Activated CD4-positive, alpha-beta T cell treated with anti-CD3 and anti-CD28 coated beads for 4 hours (primary cell): ENCODE data around the gene KCNMB2.
"Not testable (repeated sequence)": the region's sequence is repeated elsewhere in the genome, so short reads cannot be mapped to it uniquely, and the experiment has no call there.

Experiments used
- DNase-seq, 2 donors: peaks; one replicate each; pipeline ENCODE4 v3.0.0-alpha.2; 2020

The KCNMB2 gene

GRCh38 chr3:178536211-178537079 lies at the start of gene KCNMB2:
Gene KCNMB2, plus strand, starts transcription at chr3:178536436.
- no peak for DNase-seq

DNA sequence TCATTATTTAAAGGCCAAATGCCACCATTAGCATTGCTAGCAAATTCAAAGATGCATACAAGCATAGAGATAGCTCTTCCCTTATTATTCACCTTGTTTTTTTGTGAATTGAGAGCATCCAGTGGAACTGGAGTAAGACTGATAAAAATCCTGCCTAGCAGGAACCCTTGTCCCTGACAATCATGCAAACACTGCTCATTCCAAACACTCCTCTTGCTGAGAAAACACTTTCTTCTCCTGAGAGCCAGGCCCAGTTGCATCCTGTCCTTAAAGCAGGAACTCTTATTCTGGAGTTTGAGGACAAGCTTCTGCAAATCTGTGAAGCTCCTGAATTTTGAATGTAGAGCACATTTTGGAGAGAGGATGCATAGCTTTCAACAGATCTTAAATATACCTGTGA lies 49.3 kb upstream of the KCNMB2 start:
- DNase-seq = no peak

GRCh38 chr3:178487752-178488151 lies 48.5 kb upstream of the KCNMB2 start:
- DNase-seq = no peak

GRCh38 chr3:178491751-178492150 lies 44.5 kb upstream of the KCNMB2 start:
- no peak for DNase-seq

DNA sequence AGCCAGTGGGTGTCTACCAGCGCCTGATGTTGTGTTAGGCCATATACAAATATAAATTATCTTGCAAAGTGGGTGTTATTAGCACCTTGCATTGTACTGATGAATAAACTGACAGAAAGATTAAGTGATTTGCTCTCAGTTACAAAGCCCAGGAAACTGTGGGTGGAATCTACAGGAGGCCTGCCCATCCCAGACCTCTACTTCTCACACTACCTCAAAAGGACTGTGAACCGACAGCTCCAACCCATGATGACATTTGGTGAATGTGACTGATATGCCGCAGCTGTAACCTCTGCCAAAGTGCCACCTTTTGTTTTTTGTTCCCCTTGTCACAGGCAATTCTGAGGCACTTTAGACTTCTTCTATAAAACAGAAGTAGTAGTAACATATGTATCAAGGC lies 43.7 kb upstream of the KCNMB2 start:
- no peak for DNase-seq

- DNase-seq = no peak
These were observed 41.9 kb upstream of the KCNMB2 start for GRCh38 chr3:178494386-178494785.

DNA sequence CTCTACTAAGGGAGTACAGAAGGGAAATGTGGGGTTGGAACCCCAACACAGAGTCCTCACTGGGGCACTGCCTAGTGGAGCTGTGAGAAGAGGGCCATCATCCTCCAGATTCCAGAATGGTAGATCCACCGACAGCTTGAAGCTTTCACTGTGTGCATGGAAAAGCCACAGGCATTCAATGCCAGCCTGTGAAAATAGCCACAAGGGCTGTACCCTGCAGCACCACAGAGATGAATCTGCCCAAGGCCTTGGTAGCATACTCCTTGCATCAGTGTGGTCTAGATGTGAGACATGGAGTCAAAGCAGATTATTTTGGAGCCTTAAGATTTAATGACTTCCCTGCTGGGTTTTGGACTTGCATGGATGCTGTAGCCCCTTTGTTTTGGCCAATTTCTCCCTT lies 39.3 kb upstream of the KCNMB2 start:
- no peak for DNase-seq

- no peak for DNase-seq
These were observed 37.4 kb upstream of the KCNMB2 start for GRCh38 chr3:178498871-178499270.

GRCh38 chr3:178500631-178501030 lies 35.6 kb upstream of the KCNMB2 start:
- no peak for DNase-seq

DNA sequence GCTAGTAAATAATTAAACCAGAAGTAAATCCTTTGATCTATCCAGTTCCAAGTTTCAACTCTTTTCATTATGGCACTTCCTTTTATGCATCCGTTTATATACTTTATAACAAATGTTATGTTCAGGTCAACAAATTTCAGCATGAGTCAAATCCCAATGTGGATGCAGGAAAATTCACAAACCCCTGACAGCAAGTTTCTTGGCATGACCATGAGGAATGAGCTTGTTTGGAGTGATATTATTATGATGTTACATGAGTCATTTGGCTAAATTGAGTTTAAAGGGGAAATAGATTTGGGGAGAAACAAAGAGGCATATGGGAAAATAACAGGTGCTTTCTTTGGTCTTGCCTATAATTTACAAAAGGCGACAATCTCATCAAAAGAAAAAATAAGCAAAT lies 32.1 kb upstream of the KCNMB2 start:
- DNase-seq = no peak

- no peak for DNase-seq
These were observed 30.4 kb upstream of the KCNMB2 start for GRCh38 chr3:178505832-178506231.

- no peak for DNase-seq
These were observed 28.5 kb upstream of the KCNMB2 start for GRCh38 chr3:178507507-178508442.

DNA sequence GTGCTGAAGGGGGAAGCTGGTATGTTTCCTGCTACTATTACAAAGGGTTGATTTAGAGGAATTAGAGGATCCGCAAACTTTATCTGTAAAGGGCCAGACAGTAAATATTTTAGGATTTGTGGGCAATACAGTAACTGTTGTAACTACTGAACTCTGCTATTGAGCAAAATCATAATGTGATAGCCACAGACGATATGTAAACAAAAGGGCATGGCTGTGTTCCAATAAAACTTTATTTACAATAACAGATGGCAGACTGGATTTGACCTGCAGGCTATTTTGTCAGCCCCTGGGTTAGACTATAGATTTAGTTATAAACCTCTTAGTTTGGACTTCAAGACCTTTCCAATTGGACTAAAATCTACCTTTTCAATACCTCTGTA lies 27.8 kb upstream of the KCNMB2 start:
- DNase-seq = no peak

DNA sequence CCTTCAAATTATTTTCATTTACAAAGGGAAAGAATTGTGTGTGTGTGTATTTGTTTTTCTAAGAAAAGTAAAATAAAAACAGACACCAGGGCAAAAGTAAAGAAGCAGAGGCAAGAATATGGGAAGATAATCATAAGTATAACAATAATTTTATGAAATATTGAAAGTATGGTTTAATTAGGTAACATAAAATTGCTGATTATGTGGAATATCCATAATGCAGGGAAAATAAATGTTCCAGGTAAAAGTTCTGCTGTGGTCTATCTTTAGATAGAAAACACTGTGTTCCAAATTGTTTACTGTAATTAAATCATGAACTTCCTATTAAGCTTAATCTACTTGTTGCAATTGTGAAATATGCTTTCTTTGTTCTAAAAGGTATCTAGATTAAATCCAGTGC lies 25.7 kb upstream of the KCNMB2 start:
- DNase-seq = no peak

DNA sequence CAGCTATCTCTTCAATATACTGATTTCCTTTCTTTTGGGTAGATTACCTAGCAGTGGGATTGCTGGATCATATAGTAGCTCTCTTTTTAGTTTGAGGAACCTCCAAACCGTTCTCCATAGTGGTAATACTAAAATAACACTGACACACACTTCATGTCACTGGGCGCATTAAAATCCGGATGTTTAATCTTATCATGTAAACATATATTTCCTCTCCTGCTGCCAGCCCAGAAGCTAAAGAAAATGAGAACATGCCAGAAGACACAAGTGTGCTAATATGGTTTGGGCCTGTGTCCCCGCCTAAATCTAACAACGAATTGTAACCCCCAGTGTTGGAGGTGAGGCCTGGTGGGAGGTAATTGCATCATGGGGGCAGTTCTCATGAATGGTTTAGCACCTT lies 23.6 kb upstream of the KCNMB2 start:
- no peak for DNase-seq

DNA sequence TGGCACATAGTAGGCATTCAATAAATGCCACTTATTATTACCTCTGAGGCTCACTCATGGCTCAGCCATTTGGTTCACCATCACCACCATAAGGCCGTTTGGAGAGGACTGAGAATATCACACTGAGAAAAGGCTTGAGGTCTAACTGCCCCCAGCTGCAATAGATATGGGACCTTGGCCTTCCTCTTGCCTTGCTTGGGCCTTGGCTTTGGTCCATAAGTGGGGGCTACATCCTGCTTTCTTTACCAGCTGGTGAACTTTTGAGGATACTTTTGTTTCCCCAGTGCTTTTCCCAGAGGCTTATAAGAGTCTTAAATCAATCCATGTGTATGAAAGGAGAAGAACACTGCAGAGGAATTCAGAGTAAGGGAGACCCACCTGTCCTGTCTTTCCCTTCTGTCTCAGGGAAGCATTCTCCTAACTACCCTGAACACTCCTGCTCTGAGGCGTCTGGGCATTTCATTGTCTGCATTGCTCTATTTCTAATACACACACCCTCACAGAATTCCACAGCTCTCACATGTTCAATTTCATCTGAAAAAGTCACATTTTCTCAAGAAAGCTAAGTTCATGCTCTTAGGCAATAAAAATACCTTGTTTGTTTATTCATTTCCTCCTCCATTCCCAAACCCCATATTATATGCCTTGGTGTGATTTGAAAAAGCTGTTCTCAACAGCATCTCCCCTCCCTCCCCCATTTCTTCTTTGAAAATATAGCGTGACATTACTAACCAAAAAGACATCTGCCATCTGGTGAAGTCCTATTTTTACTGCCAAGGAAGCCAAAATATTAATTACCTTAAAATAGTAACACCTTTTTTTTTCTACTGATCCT lies 22.5 kb upstream of the KCNMB2 start:
- no peak for DNase-seq

- DNase-seq = no peak
These were observed 21.8 kb upstream of the KCNMB2 start for GRCh38 chr3:178514401-178514800.

DNA sequence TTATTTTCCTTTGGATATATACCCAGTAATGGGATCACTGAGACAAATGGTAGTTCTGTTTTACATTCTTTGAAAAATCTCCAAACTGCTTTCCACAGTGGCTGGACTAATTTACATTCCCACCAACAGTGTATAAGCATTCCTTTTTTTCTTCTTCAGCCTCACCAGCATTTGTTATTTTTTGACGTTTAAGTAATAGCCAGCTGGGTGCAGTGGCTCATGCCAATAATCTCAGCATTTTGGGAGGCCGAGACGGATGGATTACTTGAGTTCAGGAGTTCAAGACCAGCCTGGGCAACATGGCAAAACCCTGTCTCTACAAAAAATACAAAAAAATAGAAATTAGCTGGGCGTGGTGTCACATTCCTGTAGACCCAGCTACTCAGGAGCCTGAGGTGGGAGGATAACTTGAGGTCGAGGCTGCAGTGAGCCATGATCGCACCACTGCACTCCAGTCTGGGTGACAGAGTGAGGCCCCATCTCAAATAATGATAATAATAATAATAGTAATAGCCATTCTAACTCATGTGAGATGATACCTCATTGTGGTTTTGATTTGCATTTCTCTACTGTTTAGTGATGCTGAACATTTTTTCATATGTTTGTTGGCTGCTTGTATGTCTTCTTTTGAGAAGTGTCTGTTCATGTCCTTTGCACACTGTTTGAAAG lies 21.0 kb upstream of the KCNMB2 start:
- not testable (repeated sequence) for DNase-seq

DNA sequence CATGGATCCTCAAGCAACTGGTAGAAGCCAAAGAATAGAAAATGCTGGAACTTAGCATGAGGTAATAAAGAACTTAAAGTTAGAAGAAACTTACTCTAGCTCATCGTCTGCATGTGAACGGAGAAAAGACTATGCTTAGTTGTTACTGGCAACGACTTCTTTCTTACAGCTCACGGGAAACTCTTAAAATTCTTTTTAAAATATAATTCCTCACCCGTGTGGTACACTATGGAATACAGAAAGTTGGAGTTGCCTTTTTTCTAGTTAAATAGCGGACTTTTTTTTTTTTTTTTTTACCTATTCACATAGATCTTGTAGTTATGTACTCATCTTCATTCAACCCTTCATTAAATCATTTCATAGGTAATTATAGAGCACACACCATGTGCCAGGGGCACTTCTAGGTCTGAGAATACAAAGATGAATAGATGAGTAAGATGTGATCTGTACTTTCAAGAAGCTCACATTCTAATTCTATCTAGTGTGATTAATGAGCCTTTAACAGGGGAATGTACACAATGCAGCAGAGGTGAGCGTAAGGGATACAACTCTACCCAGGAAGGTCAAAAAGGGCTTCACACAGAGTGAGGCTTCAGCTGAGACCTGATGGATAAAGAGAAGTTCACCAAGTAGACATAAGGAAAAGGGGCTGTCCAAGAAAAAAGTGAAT lies 18.4 kb upstream of the KCNMB2 start:
- DNase-seq = no peak

DNA sequence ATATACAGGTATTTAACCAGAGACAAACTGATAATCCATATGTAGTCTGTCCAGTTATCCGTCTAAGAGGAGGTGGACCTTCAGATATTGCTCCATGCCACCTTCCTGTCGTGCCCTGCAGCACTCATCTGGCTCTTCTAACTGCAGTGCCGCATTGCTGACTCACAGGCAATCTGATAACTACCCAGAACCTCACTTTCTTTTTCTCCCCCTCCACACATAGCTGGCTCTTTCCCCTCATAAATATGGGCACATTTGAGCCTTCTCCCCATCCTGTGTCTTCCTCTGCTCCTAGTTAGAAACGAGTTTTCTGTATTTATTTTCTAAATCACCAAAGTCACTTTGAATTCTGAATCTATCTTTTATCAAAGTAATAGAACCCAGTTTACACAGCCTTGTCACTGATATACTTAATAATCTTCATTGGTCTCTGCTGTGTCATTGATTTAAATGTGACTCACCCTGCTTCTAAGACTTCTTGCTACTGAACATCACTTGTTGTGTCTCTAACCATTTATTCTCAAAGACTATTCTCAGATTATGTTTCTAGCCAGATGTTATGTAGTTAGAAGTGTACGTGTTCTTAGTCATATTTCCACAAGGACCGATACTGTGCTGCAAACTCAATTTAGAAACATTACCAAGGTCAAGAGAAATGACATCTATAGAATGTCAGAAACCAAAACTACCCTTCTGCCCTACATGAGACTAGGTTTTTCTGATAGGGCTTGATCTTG lies 17.4 kb upstream of the KCNMB2 start:
- no peak for DNase-seq

DNA sequence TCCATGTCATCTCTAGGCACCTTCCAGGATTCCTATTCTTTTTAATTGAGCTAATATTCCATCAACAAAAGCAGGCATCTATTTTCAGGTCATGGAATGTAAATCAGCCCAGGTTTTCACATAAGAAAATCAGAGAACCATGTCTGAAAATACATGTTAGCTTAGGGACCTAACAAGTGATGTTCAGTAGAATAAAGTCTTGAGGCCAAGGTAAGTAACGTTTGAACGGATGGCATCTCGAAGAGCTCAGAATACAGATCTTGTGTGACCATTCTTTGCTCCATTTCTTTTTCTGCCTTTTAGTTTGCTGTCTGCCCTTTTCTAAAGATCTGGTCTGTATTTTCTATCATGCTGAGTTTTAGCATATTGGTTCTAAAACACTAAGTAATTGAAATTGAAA lies 16.5 kb upstream of the KCNMB2 start:
- no peak for DNase-seq
